GM06990 (cell line): ENCODE measurements around the gene ITM2C.

Experiments used
- DNase-seq: peaks from one replicate; pipeline ENCODE4 v3.0.0-alpha.2; 2011; ENCODE audit not compliant: insufficient read length; ENCODE audit errors: extremely low read depth
- H3K27me3 ChIP-seq: replicated peaks from 2 replicates; pipeline ENCODE4 v1.6.0; 2011; ENCODE audit warnings: low read length; ENCODE audit not compliant: control insufficient read depth, insufficient read depth
- H3K36me3 ChIP-seq: 2 replicates; pipeline ENCODE4 v1.5.1; 2011; ENCODE audit warnings: low read length; ENCODE audit not compliant: control insufficient read depth, insufficient read depth
- H3K4me3 ChIP-seq: replicated peaks from 2 replicates; pipeline ENCODE4 v1.5.1; 2011; ENCODE audit warnings: low read depth, mild to moderate bottlenecking, control low read depth, low read length
- TF ChIP-seq, protein P1 (sequence below): IDR thresholded peaks from 2 replicates; pipeline ENCODE4 v1.5.1; 2011; ENCODE audit warnings: low read length, control low read depth, mild to moderate bottlenecking, inconsistent platforms; ENCODE audit not compliant: insufficient read depth, poor library complexity, severe bottlenecking

Gene ITM2C

DNA sequence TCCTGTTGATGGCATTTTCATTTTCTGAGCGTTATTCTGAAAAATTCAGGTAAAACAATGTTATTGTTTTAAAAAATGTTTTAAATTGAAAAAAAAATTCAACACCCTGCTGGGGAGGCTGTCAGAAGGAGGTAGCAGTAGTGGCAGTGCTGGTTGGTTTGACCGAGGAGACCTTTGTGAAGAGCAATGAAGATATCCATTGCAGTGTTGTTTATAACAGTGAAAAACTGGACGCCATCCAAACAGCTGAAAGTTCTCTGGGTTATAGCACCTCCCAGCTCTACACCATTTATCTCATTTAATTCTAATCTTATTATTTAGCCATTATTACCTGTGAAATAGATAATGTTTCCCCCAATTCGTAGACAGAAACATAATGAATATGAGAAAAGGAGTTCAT is 12.6 kb upstream of the ITM2C start:
- Histone ChIP-seq H3K27me3 (no peaks in the 10 kb centered on the region), H3K36me3 (no peaks in the 10 kb centered on the region), H3K4me3 (no peak overlapping the region)
- no peak for DNase-seq
- TF ChIP-seq, protein P1, sequence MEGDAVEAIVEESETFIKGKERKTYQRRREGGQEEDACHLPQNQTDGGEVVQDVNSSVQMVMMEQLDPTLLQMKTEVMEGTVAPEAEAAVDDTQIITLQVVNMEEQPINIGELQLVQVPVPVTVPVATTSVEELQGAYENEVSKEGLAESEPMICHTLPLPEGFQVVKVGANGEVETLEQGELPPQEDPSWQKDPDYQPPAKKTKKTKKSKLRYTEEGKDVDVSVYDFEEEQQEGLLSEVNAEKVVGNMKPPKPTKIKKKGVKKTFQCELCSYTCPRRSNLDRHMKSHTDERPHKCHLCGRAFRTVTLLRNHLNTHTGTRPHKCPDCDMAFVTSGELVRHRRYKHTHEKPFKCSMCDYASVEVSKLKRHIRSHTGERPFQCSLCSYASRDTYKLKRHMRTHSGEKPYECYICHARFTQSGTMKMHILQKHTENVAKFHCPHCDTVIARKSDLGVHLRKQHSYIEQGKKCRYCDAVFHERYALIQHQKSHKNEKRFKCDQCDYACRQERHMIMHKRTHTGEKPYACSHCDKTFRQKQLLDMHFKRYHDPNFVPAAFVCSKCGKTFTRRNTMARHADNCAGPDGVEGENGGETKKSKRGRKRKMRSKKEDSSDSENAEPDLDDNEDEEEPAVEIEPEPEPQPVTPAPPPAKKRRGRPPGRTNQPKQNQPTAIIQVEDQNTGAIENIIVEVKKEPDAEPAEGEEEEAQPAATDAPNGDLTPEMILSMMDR = no peak

- H3K4me3 ChIP-seq = no peak overlapping the region
- no peaks in the 10 kb centered on the region for H3K36me3 ChIP-seq
- TF ChIP-seq, protein P1 = no peak
- no peaks in the 10 kb centered on the region for H3K27me3 ChIP-seq
- peak; percentile 14 for DNase-seq
Measured at GRCh38 chr2:230861552-230862255, 3.0 kb upstream of the ITM2C start.

GRCh38 chr2:230862292-230862691 is 2.5 kb upstream of the ITM2C start:
- H3K27me3 ChIP-seq = no peaks in the 10 kb centered on the region
- no peak overlapping the region for H3K4me3 ChIP-seq
- no peaks in the 10 kb centered on the region for H3K36me3 ChIP-seq
- TF ChIP-seq, protein P1 = no peak
- no peak for DNase-seq

DNA sequence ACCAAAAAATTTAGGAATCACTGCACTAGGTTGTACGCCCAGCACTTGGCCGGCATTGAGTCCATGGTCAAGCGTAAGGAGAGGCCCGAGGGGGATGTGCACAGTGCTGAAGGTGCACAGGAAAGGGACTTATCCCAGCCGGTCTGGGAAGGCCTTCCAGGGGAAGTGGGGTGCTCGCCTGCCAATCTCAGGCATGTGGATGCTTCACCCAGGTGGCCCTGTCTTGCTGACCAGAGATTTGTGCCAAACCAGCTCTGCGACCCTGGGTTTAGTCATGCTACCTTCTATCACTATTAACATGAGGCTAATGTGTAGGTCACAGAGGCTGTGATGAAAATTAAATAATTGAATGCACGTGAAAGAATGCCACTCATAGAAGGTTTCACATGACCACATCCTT is 1.7 kb upstream of the ITM2C start:
- H3K36me3 ChIP-seq = no peaks in the 10 kb centered on the region; the same call in 1 of the 2 replicates
- H3K27me3 ChIP-seq = no peaks in the 10 kb centered on the region
- DNase-seq = no peak
- TF ChIP-seq, protein P1 = no peak
- no peak overlapping the region for H3K4me3 ChIP-seq

DNA sequence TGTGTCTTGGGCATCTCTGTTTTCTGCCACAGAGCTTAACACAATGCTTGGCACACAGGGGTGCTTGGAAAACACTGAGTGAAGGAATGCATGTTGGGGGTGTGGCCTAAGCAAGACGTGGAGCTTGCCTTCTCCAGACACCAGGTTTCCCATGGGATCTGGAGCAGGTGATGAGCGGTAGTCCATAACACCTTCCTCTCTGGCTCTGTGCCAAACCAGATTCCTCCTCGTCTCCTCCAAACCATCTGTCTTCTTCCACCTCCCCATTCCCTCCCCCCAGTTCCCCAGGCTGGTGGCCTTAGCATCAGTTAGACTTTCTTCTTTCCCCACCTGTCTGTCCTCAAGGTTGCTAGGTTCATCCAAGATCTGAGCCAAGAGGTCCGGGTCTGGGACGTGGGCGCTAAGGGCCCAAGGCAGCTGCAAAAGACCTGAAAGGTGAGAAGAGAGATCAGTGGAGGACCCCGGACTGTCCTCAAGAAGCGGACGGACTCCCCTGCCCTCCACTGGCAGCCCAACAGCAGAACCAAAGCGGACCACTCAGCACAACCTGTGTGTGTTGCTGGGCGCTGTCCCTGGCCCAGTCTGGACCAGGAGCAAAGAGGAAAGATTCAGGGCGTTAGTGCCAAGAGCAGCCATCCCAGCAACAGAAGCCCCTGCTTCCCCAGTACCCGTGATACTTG is 1.2 kb upstream of the ITM2C start:
- DNase-seq = peak; percentile 11
- Histone ChIP-seq H3K4me3 (no peak overlapping the region), H3K36me3 (no peaks in the 10 kb centered on the region; the same call in 1 of the 2 replicates), H3K27me3 (no peaks in the 10 kb centered on the region)
- TF ChIP-seq, protein P1 = no peak
